Dedifferentiated amniotic fluid mesenchymal stem cell (primary cell): ENCODE results near the gene KRT17.
"Not testable (repeated sequence)": the region's sequence is repeated elsewhere in the genome, so short reads cannot be mapped to it uniquely, and the experiment has no call there.

Experiments used
- DNase-seq: peaks from one replicate; pipeline ENCODE4 v3.0.0-alpha.2; 2016; ENCODE audit errors: extremely low spot score

Gene KRT17

DNA sequence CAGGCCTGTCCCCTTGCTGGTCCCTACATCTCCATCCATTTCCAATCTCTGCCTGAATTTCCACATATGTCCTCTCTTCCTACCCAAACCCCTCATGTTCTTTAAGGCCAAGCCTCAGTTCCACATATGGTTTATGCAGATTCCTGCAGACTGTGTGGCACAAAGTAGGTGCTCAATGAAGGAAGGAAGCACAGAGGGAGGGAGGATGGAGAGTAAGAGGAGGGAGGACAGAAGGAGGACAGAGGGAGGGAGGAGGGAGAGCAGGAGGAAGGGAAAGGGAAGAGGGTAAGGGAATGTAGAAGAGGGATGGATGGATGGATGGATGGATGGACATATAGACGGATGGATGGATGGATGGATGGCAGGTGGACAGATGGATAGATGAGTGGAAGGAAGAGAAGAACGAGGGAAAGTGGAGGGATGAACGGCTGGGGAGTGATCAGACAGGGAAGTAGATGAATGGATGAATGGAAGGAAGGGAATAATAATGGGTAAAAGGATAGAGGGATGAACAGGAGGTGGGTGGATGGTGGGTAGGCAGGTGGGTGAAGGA lies 29.9 kb downstream of the KRT17 start:
- DNase-seq, result no peak

- no peak for DNase-seq
Observed at GRCh38 chr17:41593306-41593981, 30.9 kb downstream of the KRT17 start.

DNA sequence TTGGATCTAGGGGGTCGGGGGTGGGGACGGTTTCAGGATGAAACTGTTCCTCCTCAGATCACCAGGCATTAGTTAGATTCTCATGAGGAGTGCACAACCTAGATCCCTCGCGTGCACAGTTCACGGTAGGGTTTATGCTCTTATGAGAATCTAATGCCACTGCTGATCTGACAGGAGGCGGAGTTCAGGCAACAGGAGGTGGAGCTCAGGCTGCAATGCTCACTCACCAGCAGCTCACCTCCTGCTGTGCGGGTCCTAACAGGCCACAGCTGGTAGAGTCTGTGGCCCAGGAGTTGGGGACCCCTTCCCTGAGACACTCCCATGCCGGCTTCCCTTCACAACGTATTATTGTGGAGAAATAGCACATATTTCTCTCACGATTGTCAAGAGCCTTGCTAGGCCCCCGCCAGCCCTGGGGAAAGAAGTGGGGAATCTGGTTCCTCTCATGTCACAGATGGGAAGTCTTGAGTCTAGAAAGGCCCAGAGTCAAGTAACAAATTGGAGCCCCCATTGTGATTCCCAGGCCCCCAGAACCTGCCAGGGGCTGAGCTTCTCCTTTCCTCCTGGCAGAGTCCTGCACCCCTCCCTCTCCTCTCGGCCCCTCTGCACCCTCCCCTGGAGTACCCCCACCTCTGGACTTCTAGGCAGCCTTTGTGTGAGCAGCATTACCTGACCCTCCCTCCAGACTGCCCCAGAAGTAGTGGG lies 31.6 kb downstream of the KRT17 start:
- DNase-seq, result no peak

DNA sequence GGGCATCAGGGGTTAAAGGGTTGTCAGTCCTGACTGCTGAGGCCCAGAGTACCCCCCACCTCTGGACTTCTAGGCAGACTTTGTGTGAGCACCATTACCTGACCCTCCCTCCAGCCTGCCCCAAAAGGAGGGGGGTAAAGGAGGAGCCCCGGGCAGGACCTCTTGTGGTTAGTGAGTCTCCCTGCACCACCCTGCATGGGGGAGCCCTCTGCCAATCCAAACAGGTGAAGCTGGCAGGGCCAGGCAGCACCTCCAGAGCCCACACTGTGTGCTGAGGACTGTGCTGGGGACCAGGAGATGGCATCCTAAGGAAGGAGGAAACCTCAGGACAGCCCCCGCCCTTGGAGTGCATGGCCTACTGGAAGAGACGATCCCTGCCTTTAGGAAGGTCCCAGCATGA lies 35.1 kb downstream of the KRT17 start:
- DNase-seq, result no peak

- DNase-seq, result no peak
Observed at GRCh38 chr17:41588126-41588810, 36.1 kb downstream of the KRT17 start.

- no peak for DNase-seq
Observed at GRCh38 chr17:41586863-41587495, 37.4 kb downstream of the KRT17 start, which contains the start of gene KRT14. TSS of gene KRT14 (minus strand) at chr17:41586895. CDS start at chr17:41586834, 61 bp downstream.

- DNase-seq, result no peak
Observed at GRCh38 chr17:41585301-41586056, 38.9 kb downstream of the KRT17 start.

GRCh38 chr17:41584331-41584927 lies 39.9 kb downstream of the KRT17 start:
- DNase-seq, result not testable (repeated sequence)

DNA sequence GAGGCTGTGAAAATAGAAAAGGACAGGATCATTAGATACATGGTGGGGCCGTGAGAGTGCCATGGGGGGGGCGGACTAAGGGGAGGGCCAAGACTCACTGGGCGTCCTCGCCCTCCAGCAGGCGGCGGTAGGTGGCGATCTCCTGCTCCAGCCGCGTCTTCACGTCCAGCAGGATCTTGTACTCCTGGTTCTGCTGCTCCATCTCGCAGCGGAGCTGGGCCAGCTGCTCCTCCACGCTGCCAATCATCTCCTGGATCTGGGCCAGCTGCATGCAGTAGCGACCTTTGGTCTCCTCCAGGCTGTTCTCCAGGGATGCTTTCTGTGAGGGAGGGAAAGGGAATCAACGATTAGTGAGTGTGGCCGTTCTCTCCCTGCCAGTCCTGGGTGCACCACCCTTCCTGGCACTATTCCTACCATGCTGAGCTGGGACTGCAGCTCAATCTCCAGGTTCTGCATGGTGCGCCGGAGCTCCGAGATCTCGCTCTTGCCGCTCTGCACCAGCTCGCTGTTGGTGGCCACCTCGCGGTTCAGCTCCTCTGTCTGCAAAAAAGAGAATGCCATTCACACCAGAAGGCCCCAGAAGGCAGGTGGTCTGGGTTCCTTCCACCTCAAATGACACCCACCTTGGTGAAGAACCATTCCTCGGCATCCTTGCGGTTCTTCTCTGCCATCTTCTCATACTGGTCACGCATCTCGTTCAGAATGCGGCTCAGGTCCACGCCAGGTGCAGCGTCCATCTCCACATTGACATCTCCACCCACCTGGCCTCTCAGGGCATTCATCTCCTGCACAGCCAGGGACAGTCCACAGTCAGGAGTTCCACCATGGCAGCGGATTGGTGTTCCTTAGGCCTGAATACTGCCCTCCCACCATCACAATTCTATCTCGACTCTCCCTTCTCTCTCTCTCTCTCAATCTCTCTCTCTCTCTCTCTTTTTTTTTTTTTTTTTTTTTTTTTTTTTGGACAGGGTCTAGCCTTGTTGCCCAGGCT lies 40.9 kb downstream of the KRT17 start:
- DNase-seq, result no peak

DNA sequence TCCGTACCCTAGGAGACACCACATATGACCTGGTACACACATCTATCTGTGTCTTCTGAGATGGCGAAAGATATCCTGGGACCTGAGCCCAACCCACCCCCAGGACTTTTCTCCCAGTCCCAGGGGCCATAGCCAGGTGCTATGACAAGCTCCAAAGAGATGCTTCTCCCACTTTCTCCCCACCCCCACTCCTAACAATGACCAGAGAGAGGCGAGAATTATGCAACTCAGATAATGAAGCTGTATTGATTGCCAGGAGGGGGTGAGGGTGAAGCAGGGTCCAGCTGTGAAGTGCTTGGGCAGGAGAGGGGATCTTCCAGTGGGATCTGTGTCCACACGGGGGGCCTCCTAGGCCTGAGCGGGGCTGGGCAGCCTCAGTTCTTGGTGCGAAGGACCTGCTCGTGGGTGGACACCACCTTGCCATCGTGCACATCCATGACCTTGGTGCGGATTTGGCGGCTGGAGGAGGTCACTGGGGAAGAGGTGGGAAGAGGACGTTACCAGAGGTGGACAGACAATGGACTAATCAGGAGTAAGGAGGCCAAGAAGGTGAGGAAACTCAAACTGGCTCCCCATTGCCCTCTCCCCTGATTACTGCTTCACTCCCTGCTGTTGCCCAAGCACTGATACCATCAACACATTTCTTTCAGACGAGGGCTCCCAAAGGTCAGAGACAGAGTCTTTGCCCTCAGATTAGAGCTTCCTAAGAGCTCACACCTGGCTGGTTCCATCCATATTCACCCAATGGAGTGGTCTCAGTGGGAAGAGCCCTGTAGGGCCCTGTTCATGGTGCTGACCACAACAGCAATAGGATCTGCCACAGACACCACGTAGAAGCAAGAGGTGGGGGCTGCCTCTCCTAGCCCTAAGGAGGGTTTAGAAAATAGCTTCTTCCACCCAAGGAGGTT lies 42.1 kb downstream of the KRT17 start:
- not testable (repeated sequence) for DNase-seq

DNA sequence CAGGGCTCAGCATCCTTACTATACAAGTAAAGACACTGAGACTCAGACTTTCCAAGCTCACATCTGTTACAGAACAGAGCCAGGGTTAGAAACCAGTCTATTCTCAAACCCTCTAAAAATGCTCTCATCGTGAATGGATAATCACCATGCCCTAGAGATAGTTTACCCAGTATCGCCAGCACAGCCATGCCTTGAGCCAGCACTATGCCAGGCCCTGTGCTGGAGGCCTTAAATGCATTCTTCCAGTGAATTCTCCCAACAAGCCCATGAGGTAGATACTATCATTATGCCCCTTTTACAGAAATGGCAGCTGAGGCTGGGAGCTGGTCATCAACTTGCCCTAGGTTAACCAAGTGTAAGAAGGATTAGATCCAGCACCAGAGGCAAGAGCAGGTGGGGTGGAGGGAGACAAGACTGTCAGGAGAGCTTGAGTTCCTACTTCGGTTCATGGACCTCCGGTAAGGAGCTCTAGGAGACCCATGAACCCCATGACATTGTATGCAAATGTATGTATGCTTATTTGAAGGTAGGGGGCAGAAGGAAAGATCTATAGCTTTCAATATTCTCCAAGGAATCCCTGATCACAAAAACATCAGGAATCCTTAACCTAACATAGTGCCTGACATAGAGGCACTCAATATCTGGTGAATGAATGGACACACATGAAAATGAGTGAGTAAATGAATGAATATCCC lies 42.9 kb downstream of the KRT17 start:
- DNase-seq, result no peak

- no peak for DNase-seq
Observed at GRCh38 chr17:41580687-41581365, 43.5 kb downstream of the KRT17 start.

- no peak for DNase-seq
Observed at GRCh38 chr17:41580244-41580575, 44.2 kb downstream of the KRT17 start.

- no peak for DNase-seq
Observed at GRCh38 chr17:41579484-41580243, 44.7 kb downstream of the KRT17 start.

GRCh38 chr17:41578971-41579370 lies 45.4 kb downstream of the KRT17 start:
- DNase-seq, result no peak

- no peak for DNase-seq
Observed at GRCh38 chr17:41578538-41578937, 45.8 kb downstream of the KRT17 start.

DNA sequence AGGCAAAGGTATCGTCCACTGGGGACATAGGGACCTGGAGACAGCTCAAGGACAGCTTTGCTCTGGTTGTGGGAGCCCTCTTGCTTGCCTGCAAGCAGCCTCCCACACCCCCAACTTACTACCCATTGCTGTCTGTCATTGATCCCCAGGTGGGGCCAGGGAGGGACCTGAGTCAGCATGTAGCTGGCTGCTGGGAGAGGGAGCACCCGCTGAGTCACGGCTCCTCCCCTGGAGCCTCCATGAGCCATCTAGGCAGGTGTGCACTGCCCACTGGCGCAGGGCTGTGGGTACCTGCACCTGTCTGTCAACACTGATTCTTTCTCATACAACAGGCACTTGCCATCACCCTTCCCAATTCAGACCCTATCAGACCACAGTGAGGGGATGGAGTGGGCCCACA lies 47.6 kb downstream of the KRT17 start:
- not testable (repeated sequence) for DNase-seq
